ENCODE data around the gene CACNA2D3.

- TF ChIP-seq ZFX (IDR thresholded peaks at IDR 0.05; ENCODE audit: borderline replicate concordance) = no peak
- TF ChIP-seq, protein P1, sequence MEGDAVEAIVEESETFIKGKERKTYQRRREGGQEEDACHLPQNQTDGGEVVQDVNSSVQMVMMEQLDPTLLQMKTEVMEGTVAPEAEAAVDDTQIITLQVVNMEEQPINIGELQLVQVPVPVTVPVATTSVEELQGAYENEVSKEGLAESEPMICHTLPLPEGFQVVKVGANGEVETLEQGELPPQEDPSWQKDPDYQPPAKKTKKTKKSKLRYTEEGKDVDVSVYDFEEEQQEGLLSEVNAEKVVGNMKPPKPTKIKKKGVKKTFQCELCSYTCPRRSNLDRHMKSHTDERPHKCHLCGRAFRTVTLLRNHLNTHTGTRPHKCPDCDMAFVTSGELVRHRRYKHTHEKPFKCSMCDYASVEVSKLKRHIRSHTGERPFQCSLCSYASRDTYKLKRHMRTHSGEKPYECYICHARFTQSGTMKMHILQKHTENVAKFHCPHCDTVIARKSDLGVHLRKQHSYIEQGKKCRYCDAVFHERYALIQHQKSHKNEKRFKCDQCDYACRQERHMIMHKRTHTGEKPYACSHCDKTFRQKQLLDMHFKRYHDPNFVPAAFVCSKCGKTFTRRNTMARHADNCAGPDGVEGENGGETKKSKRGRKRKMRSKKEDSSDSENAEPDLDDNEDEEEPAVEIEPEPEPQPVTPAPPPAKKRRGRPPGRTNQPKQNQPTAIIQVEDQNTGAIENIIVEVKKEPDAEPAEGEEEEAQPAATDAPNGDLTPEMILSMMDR (IDR thresholded peaks at IDR 0.05) = no peak
Measured at GRCh38 chr3:54745843-54746242, 623.5 kb downstream of the CACNA2D3 start.
